ENCODE results near the gene APOL6. TPM values are rescaled to one million over a fixed set of nuclear protein-coding genes. Genes with fewer than 3 reads are reported as not detected.

APOL6 gene
- total RNA-seq, 2 donors from 2014 or later: 8.7 to 14.6 TPM

- Histone ChIP-seq H3K27ac (no peak overlapping the region), H3K27me3 (replicated peaks; ENCODE audit: insufficient read depth) (no peaks in the 10 kb centered on the region), H3K4me3 (no peak overlapping the region), H3K4me1 (replicated peaks) (no peaks in the 10 kb centered on the region), H3K36me3 (no peaks in the 10 kb centered on the region), H3K9me3 (no peaks in the 10 kb centered on the region)
- DNase-seq (ENCODE audit: low spot score): no peak
- 84% methylated on average over 7 of the region's 7 CpGs for WGBS
- TF ChIP-seq POLR2A (IDR thresholded peaks at IDR 0.05) (no peak), POLR2AphosphoS5 (IDR thresholded peaks at IDR 0.05) (no peak)
- TF ChIP-seq, protein P1, sequence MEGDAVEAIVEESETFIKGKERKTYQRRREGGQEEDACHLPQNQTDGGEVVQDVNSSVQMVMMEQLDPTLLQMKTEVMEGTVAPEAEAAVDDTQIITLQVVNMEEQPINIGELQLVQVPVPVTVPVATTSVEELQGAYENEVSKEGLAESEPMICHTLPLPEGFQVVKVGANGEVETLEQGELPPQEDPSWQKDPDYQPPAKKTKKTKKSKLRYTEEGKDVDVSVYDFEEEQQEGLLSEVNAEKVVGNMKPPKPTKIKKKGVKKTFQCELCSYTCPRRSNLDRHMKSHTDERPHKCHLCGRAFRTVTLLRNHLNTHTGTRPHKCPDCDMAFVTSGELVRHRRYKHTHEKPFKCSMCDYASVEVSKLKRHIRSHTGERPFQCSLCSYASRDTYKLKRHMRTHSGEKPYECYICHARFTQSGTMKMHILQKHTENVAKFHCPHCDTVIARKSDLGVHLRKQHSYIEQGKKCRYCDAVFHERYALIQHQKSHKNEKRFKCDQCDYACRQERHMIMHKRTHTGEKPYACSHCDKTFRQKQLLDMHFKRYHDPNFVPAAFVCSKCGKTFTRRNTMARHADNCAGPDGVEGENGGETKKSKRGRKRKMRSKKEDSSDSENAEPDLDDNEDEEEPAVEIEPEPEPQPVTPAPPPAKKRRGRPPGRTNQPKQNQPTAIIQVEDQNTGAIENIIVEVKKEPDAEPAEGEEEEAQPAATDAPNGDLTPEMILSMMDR (IDR thresholded peaks at IDR 0.05): no peak
- intact Hi-C loops (cut with DNase I): no loop called here
Observed at GRCh38 chr22:35708917-35709316, 60.7 kb downstream of the APOL6 start.

- WGBS: 81% methylated on average over 4 of the region's 4 CpGs
- no peak overlapping the region for H3K27ac ChIP-seq
- intact Hi-C loops (cut with DNase I): no loop called here
- TF ChIP-seq POLR2AphosphoS5 (IDR thresholded peaks at IDR 0.05) (no peak), POLR2A (IDR thresholded peaks at IDR 0.05) (no peak)
- TF ChIP-seq, protein P1 (IDR thresholded peaks at IDR 0.05): no peak
- H3K4me1 ChIP-seq (replicated peaks): no peaks in the 10 kb centered on the region
- H3K27me3 ChIP-seq (replicated peaks; ENCODE audit: insufficient read depth): no peaks in the 10 kb centered on the region
- H3K4me3 ChIP-seq: no peak overlapping the region
- no peaks in the 10 kb centered on the region for H3K9me3 ChIP-seq
- DNase-seq (ENCODE audit: low spot score): no peak
- no peaks in the 10 kb centered on the region for H3K36me3 ChIP-seq
Observed at GRCh38 chr22:35711336-35711735, 63.1 kb downstream of the APOL6 start.

- TF ChIP-seq, protein P1 (IDR thresholded peaks at IDR 0.05): no peak
- TF ChIP-seq POLR2A (IDR thresholded peaks at IDR 0.05) (no peak), POLR2AphosphoS5 (IDR thresholded peaks at IDR 0.05) (no peak)
- Histone ChIP-seq H3K4me1 (replicated peaks) (no peaks in the 10 kb centered on the region), H3K4me3 (no peak overlapping the region), H3K36me3 (no peaks in the 10 kb centered on the region), H3K9me3 (no peaks in the 10 kb centered on the region), H3K27ac (no peak overlapping the region), H3K27me3 (replicated peaks; ENCODE audit: insufficient read depth) (no peaks in the 10 kb centered on the region)
- DNase-seq (ENCODE audit: low spot score): no peak
- intact Hi-C loops (cut with DNase I): no loop called here
- WGBS: 89% methylated on average over 2 of the region's 2 CpGs
Observed at GRCh38 chr22:35712672-35713071, 64.4 kb downstream of the APOL6 start.

- intact Hi-C loops (cut with DNase I): no loop called here
- 74% methylated on average over 3 of the region's 3 CpGs for WGBS
Observed at GRCh38 chr22:35717572-35717971, 69.3 kb downstream of the APOL6 start, which contains the start of gene APOL5. Gene APOL5, plus strand, starts transcription at chr22:35717872. Its CDS starts 0 bp downstream, at chr22:35717872.

More at GRCh38 chr22:35717572-35717971, 69.3 kb downstream of the APOL6 start, which contains the start of gene APOL5:
- TF ChIP-seq POLR2A (IDR thresholded peaks at IDR 0.05) (no peak), POLR2AphosphoS5 (IDR thresholded peaks at IDR 0.05) (no peak)
- TF ChIP-seq, protein P1 (IDR thresholded peaks at IDR 0.05): no peak
- Histone ChIP-seq H3K27ac (no peak within 1 kb of the TSS), H3K36me3 (no peaks in the 10 kb centered on the region), H3K9me3 (no peaks in the 10 kb centered on the region), H3K27me3 (replicated peaks; ENCODE audit: insufficient read depth) (no peaks in the 10 kb centered on the region), H3K4me3 (no peak within 1 kb of the TSS), H3K4me1 (replicated peaks) (no peaks in the 10 kb centered on the region)
- no peak for DNase-seq (ENCODE audit: low spot score)

Other genes with a start within 250 kb of the APOL6 start
- gene MCM5, start 248.3 kb upstream of the APOL6 start, total RNA-seq: 10 to 100 TPM; 42.2 to 51.8 TPM
- 1 to 10 TPM; 6.2 to 8.0 TPM for gene RASD2, start 107.6 kb upstream of the APOL6 start, total RNA-seq
- gene MB, start 31.1 kb upstream of the APOL6 start, total RNA-seq: 10 to 100 TPM in 1 of 2 donors, 1 to 10 TPM in 1; 9.9 to 71.8 TPM
- not detected for gene APOL5, start 69.4 kb downstream of the APOL6 start, total RNA-seq

Data from prostate gland (tissue), 2 donors.